ENCODE measurements around the gene SOS2.
"Not testable (repeated sequence)": the region's sequence is repeated elsewhere in the genome, so short reads cannot be mapped to it uniquely, and the experiment has no call there.

The SOS2 gene

DNA sequence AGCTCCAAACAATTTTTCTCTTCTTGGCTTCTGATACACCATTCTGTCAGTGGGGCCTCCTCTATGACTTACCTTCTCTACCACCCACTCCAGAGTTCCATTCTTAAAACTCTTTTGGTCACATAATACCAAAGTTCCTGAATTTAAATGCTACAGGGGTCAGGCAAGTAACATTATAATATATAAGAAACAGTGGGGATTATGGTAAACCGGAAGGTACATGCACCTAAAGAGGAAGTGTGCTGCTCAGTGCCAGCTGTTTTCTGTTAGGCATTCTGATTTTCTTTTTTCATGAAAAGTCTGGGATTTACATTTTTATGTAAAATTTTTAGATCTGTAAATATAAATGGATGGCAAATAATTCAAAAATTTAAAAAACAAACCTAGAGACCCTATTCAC, 39.9 kb downstream of the SOS2 start:
- TF ChIP-seq, protein P1, sequence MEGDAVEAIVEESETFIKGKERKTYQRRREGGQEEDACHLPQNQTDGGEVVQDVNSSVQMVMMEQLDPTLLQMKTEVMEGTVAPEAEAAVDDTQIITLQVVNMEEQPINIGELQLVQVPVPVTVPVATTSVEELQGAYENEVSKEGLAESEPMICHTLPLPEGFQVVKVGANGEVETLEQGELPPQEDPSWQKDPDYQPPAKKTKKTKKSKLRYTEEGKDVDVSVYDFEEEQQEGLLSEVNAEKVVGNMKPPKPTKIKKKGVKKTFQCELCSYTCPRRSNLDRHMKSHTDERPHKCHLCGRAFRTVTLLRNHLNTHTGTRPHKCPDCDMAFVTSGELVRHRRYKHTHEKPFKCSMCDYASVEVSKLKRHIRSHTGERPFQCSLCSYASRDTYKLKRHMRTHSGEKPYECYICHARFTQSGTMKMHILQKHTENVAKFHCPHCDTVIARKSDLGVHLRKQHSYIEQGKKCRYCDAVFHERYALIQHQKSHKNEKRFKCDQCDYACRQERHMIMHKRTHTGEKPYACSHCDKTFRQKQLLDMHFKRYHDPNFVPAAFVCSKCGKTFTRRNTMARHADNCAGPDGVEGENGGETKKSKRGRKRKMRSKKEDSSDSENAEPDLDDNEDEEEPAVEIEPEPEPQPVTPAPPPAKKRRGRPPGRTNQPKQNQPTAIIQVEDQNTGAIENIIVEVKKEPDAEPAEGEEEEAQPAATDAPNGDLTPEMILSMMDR (IDR thresholded peaks at IDR 0.05; ENCODE audit: low read depth, low read length, missing control alignments): no peak
- in situ Hi-C loops (cut with HindIII; ENCODE audit: low sequenced_read_pairs): no loop called here
- DNase-seq (ENCODE audit: low read depth): no peak

DNA sequence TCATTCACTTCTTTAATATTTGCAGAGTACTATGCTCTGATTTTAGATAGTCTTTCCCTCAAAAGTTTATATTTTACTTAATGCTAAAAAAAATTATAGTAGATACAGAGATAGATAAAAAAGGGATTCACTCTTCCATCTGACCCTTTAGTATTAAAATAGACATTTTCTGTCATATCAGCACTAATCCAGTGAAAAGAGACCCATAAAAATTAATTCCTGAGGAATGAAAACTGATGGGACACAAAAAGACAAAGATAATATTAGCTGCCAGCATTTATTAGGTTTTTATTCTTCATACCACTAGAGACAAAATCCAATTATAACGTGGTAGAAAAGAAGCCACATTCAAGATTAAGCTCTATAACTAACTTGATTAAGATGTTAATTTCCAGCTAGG, 45.3 kb downstream of the SOS2 start:
- DNase-seq (ENCODE audit: low read depth): no peak
- TF ChIP-seq, protein P1 (IDR thresholded peaks at IDR 0.05; ENCODE audit: low read depth, low read length, missing control alignments): no peak
- no peak overlapping the region for H3K4me3 ChIP-seq (ENCODE audit: low read depth, low read length)
- in situ Hi-C loops (cut with HindIII; ENCODE audit: low sequenced_read_pairs): no loop called here

More for the DNA sequence above, 39.9 kb downstream of the SOS2 start:
- H3K4me3 ChIP-seq (ENCODE audit: low read depth, low read length): no peak overlapping the region

DNA sequence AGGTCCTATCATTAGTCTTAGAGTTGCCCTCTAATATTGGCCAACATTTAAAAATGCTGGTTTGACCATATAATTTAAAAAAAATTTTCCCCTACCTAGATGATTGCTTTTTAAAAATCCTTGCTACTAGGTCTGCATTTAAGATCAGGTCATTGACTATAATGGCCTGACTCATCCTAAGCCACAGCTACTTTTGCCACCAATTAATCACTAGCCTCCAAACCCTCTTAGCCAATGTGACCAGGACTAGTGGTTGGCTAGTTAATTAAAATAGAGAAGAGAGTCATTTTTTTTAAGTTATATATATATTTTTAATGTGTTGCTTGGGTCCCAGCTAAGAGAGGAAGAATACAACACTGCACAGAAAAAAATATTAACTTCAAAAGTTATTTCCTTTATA, 57.5 kb downstream of the SOS2 start:
- DNase-seq (ENCODE audit: low read depth): no peak
- TF ChIP-seq, protein P1 (IDR thresholded peaks at IDR 0.05; ENCODE audit: low read depth, low read length, missing control alignments): no peak
- in situ Hi-C loops (cut with HindIII; ENCODE audit: low sequenced_read_pairs): no loop called here
- H3K4me3 ChIP-seq (ENCODE audit: low read depth, low read length): no peak overlapping the region

DNA sequence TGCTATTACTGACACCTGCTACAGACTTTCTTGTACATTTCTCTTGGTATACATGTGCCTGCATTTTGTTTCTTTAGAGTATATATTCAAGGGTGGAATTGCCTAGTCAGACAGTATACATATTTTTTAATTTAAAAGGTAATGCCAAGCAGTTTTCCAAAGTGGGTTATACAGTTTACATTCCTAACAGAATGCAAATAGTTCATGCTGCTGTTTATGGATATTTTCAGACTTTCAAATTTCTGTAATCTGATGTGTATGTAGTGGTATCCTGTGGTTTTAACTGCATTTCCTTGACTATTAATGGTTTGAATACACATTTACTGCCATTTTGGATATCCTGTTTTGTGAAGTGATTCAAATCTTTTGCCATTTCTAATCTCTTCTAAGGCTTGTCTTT, 59.5 kb downstream of the SOS2 start:
- in situ Hi-C loops (cut with HindIII; ENCODE audit: low sequenced_read_pairs): no loop called here
- TF ChIP-seq, protein P1 (IDR thresholded peaks at IDR 0.05; ENCODE audit: low read depth, low read length, missing control alignments): no peak
- DNase-seq (ENCODE audit: low read depth): no peak
- no peak overlapping the region for H3K4me3 ChIP-seq (ENCODE audit: low read depth, low read length)

DNA sequence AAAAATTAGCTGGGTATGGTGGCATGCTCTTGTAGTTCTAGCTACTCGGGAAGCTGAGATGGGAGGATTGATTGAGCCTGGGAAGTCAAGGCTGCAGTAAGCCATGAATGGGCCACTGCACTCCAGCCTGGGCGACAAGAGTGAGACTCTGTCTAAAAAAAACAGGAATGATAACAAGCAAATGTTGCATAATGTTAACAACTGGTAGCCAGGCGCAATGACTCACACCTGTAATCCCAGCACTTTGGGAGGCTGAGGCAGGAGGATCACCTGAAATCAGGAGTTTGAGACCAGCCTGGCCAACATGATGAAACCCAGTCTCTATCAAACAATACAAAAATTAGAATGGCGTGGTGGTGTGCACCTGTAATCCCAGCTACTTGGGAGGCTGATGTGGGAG, 64.0 kb downstream of the SOS2 start:
- in situ Hi-C loops (cut with HindIII; ENCODE audit: low sequenced_read_pairs); DNase-seq (ENCODE audit: low read depth); H3K4me3 ChIP-seq (ENCODE audit: low read depth, low read length): not testable (repeated sequence)

DNA sequence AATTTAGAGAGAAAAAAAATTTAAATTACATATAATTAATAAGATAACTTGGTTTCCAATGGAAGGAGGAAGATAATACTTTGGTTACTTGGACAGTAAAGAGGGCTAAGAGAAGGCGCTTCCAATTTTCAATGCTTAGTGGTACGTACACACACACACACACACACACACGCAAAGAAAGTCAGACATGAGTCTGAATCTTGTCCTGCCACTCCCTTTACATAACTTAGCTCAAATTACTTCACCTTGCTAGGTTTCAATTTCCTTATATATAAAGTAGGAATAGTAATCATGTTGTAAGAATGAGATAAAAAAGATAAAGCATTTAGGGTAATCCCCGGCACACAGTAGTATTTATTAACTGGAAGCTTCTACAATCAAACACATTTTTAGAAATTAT, 75.3 kb downstream of the SOS2 start:
- no peak overlapping the region for H3K4me3 ChIP-seq (ENCODE audit: low read depth, low read length)
- TF ChIP-seq, protein P1 (IDR thresholded peaks at IDR 0.05; ENCODE audit: low read depth, low read length, missing control alignments): no peak
- DNase-seq (ENCODE audit: low read depth): no peak
- in situ Hi-C loops (cut with HindIII; ENCODE audit: low sequenced_read_pairs): no loop called here

DNA sequence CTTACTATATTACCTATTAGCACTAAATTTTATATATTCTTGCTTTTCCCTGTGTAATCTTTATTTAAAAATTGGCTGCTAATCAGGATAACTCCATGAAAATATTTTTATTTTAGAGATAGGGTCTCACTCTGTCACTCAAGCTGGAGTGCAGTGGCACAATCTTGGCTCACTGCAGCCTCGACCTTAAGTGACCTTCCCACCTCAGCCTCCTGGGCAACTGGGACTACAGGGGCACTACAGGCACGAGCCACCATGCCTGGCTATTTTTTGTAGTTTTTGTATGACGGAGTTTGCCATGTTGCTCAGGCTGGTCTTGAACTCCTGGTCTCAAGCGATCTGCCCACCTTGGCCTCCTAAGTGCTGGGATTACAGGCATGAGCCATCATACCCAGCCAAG, 82.6 kb downstream of the SOS2 start:
- in situ Hi-C loops (cut with HindIII; ENCODE audit: low sequenced_read_pairs): no loop called here
- TF ChIP-seq, protein P1 (IDR thresholded peaks at IDR 0.05; ENCODE audit: low read depth, low read length, missing control alignments): no peak
- no peak for DNase-seq (ENCODE audit: low read depth)
- H3K4me3 ChIP-seq (ENCODE audit: low read depth, low read length): no peak overlapping the region

Data from astrocyte of the cerebellum (primary cell).